GM23338 (cell line): ENCODE results near the gene THRA. TPM values are rescaled to one million over a fixed set of nuclear protein-coding genes. Genes with fewer than 3 reads are reported as not detected.
A peak's percentile ranks its signal among the peaks of the same experiment; 100 is the strongest.

Experiments
- ATAC-seq: fragments of 200-7000 bp; cut with Tn5 transposase; 3 replicates; pipeline ENCODE4 v1.9.1; 2020
- DNase-seq: peaks from one replicate; pipeline ENCODE4 v3.0.0-alpha.2; 2015; ENCODE audit warnings: low spot score
- H2AFZ ChIP-seq: fragments of 200-600 bp; sonication (generic); 2 replicates; pipeline ENCODE4 v1.8.0; 2016; ENCODE audit warnings: antibody characterized with exemption, mild to moderate bottlenecking, moderate library complexity
- H3F3A ChIP-seq: fragments of 200-600 bp; sonication (generic); replicated peaks from 2 replicates; pipeline ENCODE4 v1.8.0; 2017; ENCODE audit warnings: antibody characterized with exemption, mixed run types, low read depth
- H3K27ac ChIP-seq: fragments of 200-600 bp; sonication (generic); 2 replicates; pipeline ENCODE4 v1.6.1; 2016; ENCODE audit warnings: low read depth
- H3K27me3 ChIP-seq: fragments of 200-600 bp; sonication (generic); 2 replicates; pipeline ENCODE4 v1.8.0; 2016; ENCODE audit warnings: mild to moderate bottlenecking, mixed run types, moderate library complexity; ENCODE audit not compliant: insufficient read depth
- H3K36me3 ChIP-seq: fragments of 200-600 bp; sonication (generic); 2 replicates; pipeline ENCODE4 v1.8.0; 2016; ENCODE audit warnings: mild to moderate bottlenecking; ENCODE audit not compliant: insufficient read depth
- H3K4me1 ChIP-seq: fragments of 200-600 bp; sonication (generic); 2 replicates; pipeline ENCODE4 v1.8.0; 2016; ENCODE audit warnings: mild to moderate bottlenecking, moderate library complexity; ENCODE audit not compliant: insufficient read depth
- H3K4me2 ChIP-seq: fragments of 200-600 bp; sonication (generic); 2 replicates; pipeline ENCODE4 v1.7.1; 2017; ENCODE audit warnings: mixed run types
- H3K4me3 ChIP-seq: fragments of 200-600 bp; sonication (generic); 2 replicates; pipeline ENCODE4 v1.6.1; 2016; ENCODE audit warnings: mixed run types
- H3K79me2 ChIP-seq: fragments of 200-600 bp; sonication (generic); replicated peaks from 2 replicates; pipeline ENCODE4 v1.8.0; 2017; ENCODE audit warnings: mild to moderate bottlenecking; ENCODE audit not compliant: insufficient read depth
- H3K9me2 ChIP-seq: fragments of 200-600 bp; sonication (generic); 2 replicates; pipeline ENCODE4 v1.8.0; 2017; ENCODE audit not compliant: insufficient read depth
- H4K20me1 ChIP-seq: fragments of 200-600 bp; sonication (generic); replicated peaks from 2 replicates; pipeline ENCODE4 v1.8.0; 2017; ENCODE audit warnings: mild to moderate bottlenecking; ENCODE audit not compliant: insufficient read depth
- H3K27ac Mint-ChIP-seq: 2 replicates; pipeline ENCODE4 v1.8.0; 2020; ENCODE audit warnings: inconsistent platforms, mild to moderate bottlenecking, moderate library complexity, mixed read lengths
- H3K27me3 Mint-ChIP-seq: 3 replicates; pipeline ENCODE4 v1.8.0; 2022; ENCODE audit warnings: low read depth, mild to moderate bottlenecking, moderate library complexity, mixed read lengths, inconsistent platforms; ENCODE audit not compliant: insufficient read depth, poor library complexity
- H3K36me3 Mint-ChIP-seq: 3 replicates; pipeline ENCODE4 v1.8.0; 2021; ENCODE audit warnings: low read depth, mild to moderate bottlenecking, inconsistent platforms, moderate library complexity, mixed read lengths
- H3K4me1 Mint-ChIP-seq: 3 replicates; pipeline ENCODE4 v1.8.0; 2020; ENCODE audit warnings: mild to moderate bottlenecking, inconsistent platforms, mixed read lengths
- H3K4me3 Mint-ChIP-seq: 3 replicates; pipeline ENCODE4 v1.8.0; 2021; ENCODE audit warnings: moderate library complexity, mild to moderate bottlenecking, inconsistent platforms, mixed read lengths
- H3K9me3 Mint-ChIP-seq: 3 replicates; pipeline ENCODE4 v1.8.0; 2020; ENCODE audit warnings: moderate library complexity, mild to moderate bottlenecking, inconsistent platforms, mixed read lengths
- EZH2 ChIP-seq: fragments of 200-600 bp; sonication (generic); IDR thresholded peaks from one replicate; pipeline ENCODE4 v1.8.0; 2017; ENCODE audit warnings: antibody characterized with exemption, mild to moderate bottlenecking, low read depth; ENCODE audit not compliant: unreplicated experiment
- EZH2phosphoT487 ChIP-seq: fragments of 200-600 bp; sonication (generic); IDR thresholded peaks from one replicate; pipeline ENCODE4 v1.8.1; 2018; ENCODE audit warnings: antibody characterized with exemption; ENCODE audit not compliant: unreplicated experiment
- JUNB ChIP-seq: IDR thresholded peaks from one replicate; pipeline ENCODE4 v1.6.1; 2016; ENCODE audit warnings: antibody characterized with exemption; ENCODE audit not compliant: unreplicated experiment
- POLR2AphosphoS5 ChIP-seq: IDR thresholded peaks from 2 replicates; pipeline ENCODE4 v1.6.1; 2016; ENCODE audit warnings: antibody characterized with exemption, low read depth
- ZNF114 ChIP-seq: fragments of 250-450 bp; sonication (Bioruptor Pico); IDR thresholded peaks from 2 replicates; pipeline ENCODE4 v1.5.0; 2020; ENCODE audit warnings: mild to moderate bottlenecking, moderate library complexity
- ZNF331 ChIP-seq: fragments of 250-450 bp; sonication (Bioruptor Pico); IDR thresholded peaks from 2 replicates; pipeline ENCODE4 v1.5.0; 2020; ENCODE audit warnings: low read depth, mild to moderate bottlenecking, moderate library complexity
- polyA plus RNA-seq: library from polyadenylated mRNA; unstranded; fragments of >200 nt; fragmentation: Nextera tagmentation; extraction: Ambion mirVana; gene quantifications from 2 replicates; pipeline ENCODE4 v1.2.1, GENCODE V29; 2016
- total RNA-seq: library from RNA; depleted of rRNA; stranded (reverse); fragments of >200 nt; shearing (Covaris generic); gene quantifications from 2 replicates; pipeline ENCODE4 v1.2.3, GENCODE V29; 2014
- TF ChIP-seq, protein P1 (sequence below): fragments of 250-450 bp; sonication (Bioruptor Pico); IDR thresholded peaks from 2 replicates; pipeline ENCODE4 v1.5.0; 2020; ENCODE audit warnings: mild to moderate bottlenecking, moderate library complexity
- TF ChIP-seq, protein P2 (sequence below): IDR thresholded peaks from 2 replicates; pipeline ENCODE4 v1.6.1; 2016; ENCODE audit warnings: antibody characterized with exemption
- TF ChIP-seq, protein P3 (sequence below): IDR thresholded peaks from one replicate; pipeline ENCODE4 v1.6.1; 2018; ENCODE audit warnings: antibody characterized with exemption; ENCODE audit not compliant: unreplicated experiment

The THRA gene
- total and polyA plus RNA-seq, 2 experiments from 2014 or later: 3.4 to 10.5 TPM

DNA sequence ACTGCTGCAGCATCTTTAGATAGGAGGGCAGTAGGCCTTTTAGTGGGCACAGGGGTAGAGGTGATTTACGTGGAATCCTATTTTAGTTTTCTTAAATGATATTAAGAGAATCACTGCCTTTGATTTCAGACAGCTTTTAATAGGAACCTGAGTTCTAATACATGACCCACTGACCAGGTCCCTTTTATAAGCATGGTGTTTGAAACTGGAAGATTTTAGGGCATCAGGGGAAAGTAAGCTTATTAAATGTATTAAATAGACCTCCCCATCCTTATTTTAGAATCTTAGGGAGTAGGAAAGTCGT, 61.0 kb downstream of the THRA start (continued):
- TF ChIP-seq, protein P1, sequence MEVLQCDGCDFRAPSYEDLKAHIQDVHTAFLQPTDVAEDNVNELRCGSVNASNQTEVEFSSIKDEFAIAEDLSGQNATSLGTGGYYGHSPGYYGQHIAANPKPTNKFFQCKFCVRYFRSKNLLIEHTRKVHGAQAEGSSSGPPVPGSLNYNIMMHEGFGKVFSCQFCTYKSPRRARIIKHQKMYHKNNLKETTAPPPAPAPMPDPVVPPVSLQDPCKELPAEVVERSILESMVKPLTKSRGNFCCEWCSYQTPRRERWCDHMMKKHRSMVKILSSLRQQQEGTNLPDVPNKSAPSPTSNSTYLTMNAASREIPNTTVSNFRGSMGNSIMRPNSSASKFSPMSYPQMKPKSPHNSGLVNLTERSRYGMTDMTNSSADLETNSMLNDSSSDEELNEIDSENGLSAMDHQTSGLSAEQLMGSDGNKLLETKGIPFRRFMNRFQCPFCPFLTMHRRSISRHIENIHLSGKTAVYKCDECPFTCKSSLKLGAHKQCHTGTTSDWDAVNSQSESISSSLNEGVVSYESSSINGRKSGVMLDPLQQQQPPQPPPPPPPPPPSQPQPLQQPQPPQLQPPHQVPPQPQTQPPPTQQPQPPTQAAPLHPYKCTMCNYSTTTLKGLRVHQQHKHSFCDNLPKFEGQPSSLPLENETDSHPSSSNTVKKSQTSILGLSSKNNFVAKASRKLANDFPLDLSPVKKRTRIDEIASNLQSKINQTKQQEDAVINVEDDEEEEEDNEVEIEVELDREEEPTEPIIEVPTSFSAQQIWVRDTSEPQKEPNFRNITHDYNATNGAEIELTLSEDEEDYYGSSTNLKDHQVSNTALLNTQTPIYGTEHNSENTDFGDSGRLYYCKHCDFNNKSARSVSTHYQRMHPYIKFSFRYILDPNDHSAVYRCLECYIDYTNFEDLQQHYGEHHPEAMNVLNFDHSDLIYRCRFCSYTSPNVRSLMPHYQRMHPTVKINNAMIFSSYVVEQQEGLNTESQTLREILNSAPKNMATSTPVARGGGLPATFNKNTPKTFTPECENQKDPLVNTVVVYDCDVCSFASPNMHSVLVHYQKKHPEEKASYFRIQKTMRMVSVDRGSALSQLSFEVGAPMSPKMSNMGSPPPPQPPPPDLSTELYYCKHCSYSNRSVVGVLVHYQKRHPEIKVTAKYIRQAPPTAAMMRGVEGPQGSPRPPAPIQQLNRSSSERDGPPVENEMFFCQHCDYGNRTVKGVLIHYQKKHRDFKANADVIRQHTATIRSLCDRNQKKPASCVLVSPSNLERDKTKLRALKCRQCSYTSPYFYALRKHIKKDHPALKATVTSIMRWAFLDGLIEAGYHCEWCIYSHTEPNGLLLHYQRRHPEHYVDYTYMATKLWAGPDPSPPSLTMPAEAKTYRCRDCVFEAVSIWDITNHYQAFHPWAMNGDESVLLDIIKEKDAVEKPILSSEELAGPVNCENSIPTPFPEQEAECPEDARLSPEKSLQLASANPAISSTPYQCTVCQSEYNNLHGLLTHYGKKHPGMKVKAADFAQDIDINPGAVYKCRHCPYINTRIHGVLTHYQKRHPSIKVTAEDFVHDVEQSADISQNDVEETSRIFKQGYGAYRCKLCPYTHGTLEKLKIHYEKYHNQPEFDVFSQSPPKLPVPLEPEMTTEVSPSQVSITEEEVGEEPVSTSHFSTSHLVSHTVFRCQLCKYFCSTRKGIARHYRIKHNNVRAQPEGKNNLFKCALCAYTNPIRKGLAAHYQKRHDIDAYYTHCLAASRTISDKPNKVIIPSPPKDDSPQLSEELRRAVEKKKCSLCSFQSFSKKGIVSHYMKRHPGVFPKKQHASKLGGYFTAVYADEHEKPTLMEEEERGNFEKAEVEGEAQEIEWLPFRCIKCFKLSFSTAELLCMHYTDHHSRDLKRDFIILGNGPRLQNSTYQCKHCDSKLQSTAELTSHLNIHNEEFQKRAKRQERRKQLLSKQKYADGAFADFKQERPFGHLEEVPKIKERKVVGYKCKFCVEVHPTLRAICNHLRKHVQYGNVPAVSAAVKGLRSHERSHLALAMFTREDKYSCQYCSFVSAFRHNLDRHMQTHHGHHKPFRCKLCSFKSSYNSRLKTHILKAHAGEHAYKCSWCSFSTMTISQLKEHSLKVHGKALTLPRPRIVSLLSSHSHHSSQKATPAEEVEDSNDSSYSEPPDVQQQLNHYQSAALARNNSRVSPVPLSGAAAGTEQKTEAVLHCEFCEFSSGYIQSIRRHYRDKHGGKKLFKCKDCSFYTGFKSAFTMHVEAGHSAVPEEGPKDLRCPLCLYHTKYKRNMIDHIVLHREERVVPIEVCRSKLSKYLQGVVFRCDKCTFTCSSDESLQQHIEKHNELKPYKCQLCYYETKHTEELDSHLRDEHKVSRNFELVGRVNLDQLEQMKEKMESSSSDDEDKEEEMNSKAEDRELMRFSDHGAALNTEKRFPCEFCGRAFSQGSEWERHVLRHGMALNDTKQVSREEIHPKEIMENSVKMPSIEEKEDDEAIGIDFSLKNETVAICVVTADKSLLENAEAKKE: no peak
- TF ChIP-seq POLR2AphosphoS5 (no peak), JUNB (no peak), EZH2 (no peak), ZNF114 (no peak)
- TF ChIP-seq, protein P2, sequence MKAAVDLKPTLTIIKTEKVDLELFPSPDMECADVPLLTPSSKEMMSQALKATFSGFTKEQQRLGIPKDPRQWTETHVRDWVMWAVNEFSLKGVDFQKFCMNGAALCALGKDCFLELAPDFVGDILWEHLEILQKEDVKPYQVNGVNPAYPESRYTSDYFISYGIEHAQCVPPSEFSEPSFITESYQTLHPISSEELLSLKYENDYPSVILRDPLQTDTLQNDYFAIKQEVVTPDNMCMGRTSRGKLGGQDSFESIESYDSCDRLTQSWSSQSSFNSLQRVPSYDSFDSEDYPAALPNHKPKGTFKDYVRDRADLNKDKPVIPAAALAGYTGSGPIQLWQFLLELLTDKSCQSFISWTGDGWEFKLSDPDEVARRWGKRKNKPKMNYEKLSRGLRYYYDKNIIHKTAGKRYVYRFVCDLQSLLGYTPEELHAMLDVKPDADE: no peak

DNA sequence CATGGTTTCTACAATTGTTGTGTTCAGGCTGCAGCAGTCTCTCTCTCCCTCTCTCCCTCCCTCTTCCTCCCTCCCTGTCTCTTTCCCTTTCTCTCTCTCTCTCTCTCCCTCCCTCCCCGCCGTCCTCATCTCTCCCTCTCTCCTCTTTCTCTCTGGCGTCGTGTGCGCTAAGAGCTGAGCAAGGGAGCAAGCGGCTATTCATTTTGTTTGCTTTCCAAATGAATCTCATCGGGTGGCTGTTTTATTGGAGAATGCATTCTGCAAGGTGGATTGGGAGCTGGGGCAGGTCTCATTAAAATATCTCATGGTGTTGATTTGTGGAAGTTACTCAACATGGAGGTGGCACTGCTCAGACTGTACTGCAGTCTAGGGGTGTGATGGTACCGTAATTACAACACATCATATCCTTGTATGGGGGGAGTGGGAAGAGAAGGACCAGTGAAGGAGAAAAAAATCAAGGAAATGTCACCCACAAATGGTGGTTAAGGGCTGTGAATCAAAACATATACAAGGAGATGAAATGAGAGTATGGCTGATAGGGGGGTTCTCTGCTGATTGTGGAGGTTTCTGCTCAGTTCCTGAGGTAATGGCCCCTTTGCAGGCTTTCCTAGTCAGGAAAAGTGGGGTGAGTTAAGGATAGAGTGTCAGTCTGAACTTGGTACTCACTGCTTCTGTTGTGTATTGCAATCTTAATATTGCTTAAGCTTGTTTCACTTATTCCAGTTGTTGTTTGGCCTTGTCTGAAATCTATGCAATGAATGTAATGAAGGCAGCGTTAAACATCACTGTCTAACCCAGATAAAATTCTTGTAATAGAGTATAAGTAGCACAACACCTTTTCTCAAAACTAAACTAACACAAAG, 61.7 kb downstream of the THRA start:
- no peak for TF ChIP-seq ZNF114
- no peak for TF ChIP-seq EZH2phosphoT487
- TF ChIP-seq, protein P3, sequence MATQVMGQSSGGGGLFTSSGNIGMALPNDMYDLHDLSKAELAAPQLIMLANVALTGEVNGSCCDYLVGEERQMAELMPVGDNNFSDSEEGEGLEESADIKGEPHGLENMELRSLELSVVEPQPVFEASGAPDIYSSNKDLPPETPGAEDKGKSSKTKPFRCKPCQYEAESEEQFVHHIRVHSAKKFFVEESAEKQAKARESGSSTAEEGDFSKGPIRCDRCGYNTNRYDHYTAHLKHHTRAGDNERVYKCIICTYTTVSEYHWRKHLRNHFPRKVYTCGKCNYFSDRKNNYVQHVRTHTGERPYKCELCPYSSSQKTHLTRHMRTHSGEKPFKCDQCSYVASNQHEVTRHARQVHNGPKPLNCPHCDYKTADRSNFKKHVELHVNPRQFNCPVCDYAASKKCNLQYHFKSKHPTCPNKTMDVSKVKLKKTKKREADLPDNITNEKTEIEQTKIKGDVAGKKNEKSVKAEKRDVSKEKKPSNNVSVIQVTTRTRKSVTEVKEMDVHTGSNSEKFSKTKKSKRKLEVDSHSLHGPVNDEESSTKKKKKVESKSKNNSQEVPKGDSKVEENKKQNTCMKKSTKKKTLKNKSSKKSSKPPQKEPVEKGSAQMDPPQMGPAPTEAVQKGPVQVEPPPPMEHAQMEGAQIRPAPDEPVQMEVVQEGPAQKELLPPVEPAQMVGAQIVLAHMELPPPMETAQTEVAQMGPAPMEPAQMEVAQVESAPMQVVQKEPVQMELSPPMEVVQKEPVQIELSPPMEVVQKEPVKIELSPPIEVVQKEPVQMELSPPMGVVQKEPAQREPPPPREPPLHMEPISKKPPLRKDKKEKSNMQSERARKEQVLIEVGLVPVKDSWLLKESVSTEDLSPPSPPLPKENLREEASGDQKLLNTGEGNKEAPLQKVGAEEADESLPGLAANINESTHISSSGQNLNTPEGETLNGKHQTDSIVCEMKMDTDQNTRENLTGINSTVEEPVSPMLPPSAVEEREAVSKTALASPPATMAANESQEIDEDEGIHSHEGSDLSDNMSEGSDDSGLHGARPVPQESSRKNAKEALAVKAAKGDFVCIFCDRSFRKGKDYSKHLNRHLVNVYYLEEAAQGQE: no peak
- TF ChIP-seq ZNF331: no peak
- TF ChIP-seq EZH2: no peak
- DNase-seq (peak; percentile 73), ATAC-seq (peak; percentile 4; the same call in 2 of the 3 replicates)
- Histone ChIP-seq H3K4me1 (peaks cover 22% of the 10 kb centered on the region), H4K20me1 (peaks cover 29% of the 10 kb centered on the region), H2AFZ (no peak overlapping the region), H3K4me3 (peak overlapping the region; percentile 98), H3K27ac (no peak overlapping the region), H3K36me3 (peaks cover 28% of the 10 kb centered on the region), H3K4me2 (peak overlapping the region; percentile 97), H3K9me2 (no peaks in the 10 kb centered on the region), H3F3A (peaks cover 26% of the 10 kb centered on the region), H3K79me2 (peaks cover 81% of the 10 kb centered on the region), H3K27me3 (no peaks in the 10 kb centered on the region)
- H3K9me3 Mint-ChIP-seq: no peaks in the 10 kb centered on the region; the same call in 2 of the 3 replicates
- H3K27me3 Mint-ChIP-seq: peaks cover 8% of the 10 kb centered on the region
- H3K4me1 Mint-ChIP-seq: peaks cover 14% of the 10 kb centered on the region
- H3K27ac Mint-ChIP-seq: no peak overlapping the region
- H3K36me3 Mint-ChIP-seq: peaks cover 56% of the 10 kb centered on the region
- H3K4me3 Mint-ChIP-seq: peak overlapping the region; percentile 91
